ENCODE data around the gene INSRR.

INSRR gene

DNA sequence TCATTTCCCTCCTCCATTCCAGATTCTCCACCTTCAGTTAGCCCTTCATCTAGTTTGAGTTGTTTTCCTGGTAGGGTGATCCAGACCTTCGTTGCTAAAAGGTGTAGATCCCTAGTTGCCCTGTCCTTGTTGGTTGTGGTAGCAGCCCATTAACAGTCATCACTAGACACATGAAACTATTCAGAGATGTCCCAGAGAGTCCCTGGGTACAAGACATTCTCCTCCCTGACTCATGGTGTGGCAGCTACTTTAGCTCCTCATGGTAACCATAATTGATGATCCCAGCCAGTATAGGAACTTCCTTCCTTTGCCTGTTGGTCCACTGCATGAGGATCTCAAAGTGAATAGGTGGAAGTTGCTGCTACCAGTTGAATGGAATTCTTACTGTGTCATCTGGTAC, 36.2 kb downstream of the INSRR start:
- no peak for DNase-seq

DNA sequence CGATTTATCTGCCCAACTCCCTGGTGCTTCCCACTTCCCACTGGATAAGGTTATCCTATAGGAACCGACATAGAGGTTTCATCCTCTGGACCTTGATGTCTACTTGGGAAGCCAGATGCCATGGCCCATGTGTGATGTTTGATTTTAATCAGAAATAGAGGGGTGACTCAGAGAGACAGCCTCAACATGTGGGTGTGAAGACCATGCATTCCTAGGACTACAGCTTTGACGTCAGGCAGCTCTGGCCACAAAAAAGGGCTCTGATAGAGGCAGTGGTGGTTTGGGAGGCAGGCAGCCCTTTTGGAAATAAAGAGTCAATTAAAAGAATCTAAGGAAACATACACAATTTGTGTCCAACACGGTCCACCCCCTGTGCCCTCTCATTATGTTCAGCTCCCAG, 37.1 kb downstream of the INSRR start:
- no peak for DNase-seq

DNA sequence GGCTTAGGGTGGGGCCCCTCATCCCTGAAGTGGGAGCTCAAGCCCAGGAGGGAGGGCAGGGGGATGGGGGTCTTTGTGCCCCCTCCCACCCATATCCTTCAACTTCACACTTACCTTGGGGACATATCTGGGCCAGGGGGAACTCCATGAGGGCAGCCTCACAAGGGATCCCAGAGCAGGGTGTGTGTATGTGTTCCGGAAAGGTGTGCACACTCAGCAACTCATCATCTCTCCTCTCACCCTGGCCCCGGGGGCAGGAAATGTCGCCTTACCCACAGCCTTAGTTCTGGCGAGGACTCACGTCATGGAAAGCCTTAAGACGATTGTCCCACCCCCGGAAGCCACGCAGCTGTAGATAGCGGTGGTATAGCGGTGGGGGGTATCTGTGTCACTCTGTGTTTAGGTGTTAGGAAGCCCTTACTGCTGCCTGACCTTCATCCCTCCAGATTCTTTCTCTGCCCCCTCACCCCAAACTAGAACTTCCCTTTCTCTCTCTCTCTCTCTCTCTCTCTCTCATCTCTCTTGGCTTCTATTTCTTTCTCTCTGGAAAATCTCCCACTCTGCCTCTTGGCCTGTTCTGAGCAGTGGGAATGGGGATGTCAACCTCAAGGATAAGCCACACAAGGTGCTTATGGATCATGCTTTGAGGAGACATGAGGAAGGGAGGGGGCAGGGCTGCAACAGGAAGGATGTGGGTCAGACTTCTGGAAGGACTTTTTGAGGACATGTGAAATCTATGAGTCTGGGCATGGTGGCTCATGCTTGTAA, 42.2 kb downstream of the INSRR start, which contains the start of gene SH2D2A:
TSS of gene SH2D2A (minus strand) at position 288 of the 768 bp plus-strand sequence. CDS start at position 148, 140 bp downstream.
- DNase-seq: peak; percentile 34

DNA sequence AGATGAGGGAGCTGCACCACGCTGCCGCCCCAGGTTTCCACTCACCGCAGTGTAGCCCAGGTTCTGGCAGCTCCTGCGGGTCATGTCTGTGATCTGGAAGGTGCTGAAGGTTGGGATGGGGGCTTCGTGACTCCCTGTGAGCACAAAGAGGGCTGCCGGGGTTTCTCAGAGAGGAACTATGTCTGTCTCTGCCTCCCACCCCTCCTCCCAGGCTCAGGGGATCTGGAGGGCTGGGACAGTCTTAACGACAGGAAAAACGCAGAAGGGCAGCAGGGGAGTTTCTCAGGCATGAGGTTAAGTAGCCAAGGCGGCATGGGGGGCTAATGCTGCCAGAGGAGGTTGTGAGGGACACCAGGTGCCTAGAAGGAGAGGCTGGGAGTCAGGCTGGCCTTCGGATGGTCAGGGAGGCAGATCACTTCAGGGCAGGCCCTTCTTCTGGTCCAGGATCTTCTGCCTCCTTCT, 42.9 kb downstream of the INSRR start:
- DNase-seq: no peak

DNA sequence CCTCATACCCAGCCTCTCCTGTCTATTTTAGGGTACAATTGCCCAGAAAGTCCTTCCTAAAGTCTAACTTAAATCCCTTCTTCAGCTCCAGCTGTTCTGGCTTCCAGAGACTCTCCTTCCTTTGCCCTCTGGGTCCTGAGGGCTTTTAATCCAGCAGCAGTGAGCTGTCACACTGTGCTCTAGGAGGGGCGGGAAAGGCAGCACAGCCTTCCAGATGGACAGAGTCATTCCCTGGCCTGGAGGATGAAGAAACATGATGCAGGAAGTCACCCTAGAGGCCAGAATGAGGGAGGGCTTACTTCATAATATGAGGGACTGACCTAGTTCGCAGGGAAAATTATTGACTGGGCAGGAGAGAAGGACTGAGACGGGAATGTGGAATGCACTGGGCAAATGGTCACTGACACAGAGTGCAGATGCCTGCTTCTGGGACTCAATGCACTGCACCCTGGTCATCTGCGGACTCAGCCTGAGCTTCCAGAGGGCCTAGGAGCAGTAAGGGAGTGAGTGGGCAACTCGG, 43.5 kb downstream of the INSRR start:
- DNase-seq: peak; percentile 74

DNA sequence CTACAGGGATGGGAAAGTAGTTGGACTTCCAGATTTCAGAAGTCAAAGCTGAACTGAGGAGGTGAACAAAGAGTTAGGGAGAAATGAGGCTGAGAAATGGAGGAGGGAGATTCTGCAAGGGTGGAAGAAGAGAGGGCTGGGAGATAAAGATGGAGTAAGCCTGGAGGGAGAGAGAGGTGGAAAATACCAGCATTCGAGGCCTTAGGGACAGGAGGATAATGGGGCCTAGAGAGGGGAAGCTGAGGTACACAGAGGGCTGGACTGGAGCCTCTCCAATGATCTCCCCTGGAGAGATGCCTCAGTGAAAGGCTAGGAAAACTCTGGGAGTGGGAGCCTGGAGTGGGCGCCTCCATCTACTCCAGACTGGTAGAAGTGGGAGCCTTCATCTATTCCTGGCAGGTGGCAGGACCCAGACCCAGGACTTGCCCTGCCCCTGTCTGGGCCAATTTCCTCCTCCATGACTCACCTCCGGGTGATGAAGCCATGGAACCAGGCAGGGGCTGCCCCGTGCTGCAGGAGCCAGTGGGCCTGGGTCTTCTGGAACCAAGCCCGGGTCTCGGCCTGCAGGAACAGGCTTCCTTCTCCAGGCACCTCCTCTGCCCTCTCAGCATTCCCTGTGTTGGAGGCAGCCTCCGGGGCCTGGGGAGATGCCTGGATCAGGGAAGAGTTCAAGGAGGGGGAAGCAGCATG, 44.2 kb downstream of the INSRR start:
- peak; percentile 27 for DNase-seq

DNA sequence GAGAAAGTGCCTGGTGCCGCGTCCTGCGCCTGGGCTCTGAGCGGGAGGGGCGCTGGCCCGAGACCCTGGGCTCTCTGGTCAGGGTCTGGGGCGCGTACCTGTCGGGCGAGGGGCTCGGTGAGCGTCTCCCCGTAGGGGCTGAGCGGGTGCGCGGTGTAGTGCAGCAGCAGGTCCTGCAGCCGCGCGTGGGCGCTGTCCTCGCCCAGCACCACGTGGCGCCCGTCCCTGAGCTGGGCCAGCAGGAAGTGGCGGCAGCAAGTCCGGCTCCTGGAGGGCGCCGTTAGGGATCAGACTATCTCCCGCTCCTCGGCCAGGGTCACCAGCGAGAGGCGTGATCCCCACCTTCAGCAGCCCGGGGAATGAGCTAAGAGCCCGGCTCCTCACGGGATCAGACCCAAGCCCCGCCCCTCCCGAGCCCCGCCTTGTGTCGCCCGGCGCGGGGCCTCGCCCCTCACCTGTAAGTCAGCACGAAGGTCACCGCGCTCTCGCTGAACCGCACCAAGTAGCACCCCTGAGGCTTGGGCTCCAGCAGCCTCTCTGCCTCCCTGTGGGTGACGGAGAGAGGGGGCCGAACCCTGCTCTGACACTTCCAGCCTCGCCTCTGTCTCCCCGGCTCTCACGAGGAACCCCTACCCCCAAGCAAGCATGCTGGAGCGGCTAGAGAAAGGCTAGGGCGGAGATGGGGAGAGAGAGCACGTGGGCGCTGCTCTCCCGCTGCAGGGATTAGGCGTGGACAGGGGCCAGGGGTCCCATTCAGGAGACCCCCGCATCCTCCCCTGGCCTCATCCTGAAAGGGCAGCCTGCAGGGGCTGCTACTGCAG, 45.0 kb downstream of the INSRR start:
- DNase-seq: peak; percentile 83

DNA sequence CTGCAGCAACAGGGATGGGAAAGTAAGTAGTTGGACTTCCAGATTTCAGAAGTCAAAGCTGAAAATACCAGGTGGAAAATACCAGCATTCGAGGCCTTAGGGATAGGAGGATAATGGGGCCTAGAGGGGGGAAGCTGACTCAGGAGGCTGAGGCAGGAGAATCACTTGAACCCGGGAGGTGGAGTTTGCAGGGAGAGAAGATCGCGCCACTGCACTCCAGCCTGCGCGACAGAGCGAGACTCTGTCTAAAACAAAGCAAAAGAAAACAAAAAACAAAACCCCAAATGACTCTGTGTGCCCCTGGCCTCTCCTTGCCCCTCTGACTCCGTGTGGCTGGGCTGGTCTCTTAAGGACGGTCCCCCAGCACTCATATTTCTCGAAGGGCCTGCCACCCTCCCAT, 45.6 kb downstream of the INSRR start:
- DNase-seq: no peak

DNA sequence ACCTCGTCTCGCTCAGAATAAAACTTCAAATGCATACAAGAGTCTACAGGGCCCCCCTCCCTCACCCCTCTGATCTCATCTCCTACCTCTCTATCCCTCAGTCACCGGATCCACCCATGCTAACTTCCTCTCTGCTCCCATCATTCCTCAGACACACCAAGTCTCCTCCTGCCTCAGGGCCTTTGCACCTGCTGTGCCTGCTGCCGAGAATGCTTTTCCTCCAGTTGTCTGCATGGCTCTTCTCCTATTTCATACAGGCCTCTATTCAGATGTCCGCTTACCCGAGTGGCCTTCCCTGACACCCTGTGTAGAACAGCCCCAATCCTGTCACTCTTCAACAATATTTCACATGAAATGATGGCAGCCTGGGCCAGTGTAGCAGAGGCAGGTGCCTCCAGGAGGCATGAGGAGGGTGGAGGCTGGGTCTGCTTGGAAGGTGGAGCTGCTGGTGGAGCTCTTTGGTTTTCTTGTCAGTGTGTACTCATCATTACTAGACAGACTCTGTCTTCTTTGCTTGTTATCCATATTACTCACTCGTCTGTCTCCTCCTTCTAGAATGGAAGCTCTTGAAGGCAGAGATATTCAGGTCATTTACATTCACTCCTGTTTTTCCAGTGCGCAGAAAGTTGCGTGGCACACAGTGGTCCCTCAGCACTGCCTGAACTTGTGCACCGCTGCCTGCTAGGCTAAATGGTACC, 46.5 kb downstream of the INSRR start:
- DNase-seq: no peak

DNA sequence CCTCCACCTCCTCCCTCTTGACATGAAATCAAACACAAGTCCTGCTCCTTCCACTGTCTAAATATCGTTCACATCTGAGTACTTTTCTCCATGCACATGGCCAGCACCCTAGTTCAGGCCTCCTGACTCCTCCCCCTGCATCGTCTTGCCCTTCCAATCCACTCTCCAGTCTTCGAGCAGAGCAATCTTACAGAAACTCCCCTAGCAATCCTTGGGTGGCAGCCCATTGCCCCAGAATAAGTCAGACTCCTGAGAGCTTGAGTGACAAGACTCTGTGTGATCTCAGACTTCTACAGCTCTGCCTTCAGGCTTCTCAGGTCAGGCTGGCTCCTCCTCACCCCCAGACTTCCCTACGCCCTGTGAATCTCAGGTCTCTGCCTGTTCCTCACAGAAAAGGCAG, 47.7 kb downstream of the INSRR start:
- no peak for DNase-seq

DNA sequence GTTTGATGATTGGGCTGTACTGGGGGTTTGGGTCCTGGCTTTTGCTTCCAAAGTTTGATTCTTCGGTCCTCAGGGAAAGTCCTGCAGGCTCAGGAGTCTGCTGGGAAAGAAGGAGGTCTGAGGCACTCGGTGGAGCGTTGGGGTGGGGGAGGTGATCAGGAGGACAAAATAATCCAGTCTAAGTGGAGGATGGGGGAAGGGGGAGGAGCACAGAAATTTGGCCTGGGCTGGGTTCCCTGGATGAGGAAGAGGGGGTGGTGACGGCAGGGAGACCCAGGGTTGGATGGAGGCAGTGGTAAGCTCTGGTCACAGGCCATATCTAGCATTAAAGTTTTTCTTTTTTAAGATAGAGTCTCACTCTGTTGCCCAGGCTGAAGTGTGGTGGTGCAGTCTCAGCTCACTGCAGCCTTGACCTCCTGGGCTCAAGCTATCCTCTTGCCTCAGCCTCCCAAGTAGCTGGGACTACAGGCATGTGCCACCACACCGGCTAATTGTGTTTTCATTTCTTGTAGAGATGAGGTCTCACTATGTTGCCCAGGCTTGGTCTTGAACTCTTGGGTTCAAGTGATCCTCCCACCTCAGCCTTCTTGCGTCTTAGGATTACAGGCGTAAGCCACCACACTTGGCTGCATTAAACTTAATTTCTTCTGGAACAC, 49.1 kb downstream of the INSRR start:
- DNase-seq: no peak

DNA sequence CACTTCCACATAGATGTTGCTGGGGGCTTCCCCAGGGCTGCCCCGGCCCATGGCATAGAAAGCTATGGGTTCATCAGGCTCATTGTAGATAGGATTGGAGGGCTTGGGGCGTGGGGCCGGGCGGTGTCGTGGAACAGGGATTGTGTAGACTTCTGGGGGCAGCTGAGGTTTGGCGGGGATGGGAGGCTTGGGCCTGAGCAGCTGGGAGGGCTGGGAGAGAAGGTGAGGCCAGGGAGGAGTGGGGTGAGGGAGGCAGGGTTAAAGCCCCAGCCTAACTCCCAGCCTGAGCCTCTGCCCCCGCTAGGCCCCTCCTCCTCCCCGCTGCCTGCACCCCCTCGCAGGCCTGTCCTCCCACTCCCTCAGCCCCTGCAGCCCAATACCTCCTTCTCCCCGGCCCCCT, 49.6 kb downstream of the INSRR start:
- no peak for DNase-seq

DNA sequence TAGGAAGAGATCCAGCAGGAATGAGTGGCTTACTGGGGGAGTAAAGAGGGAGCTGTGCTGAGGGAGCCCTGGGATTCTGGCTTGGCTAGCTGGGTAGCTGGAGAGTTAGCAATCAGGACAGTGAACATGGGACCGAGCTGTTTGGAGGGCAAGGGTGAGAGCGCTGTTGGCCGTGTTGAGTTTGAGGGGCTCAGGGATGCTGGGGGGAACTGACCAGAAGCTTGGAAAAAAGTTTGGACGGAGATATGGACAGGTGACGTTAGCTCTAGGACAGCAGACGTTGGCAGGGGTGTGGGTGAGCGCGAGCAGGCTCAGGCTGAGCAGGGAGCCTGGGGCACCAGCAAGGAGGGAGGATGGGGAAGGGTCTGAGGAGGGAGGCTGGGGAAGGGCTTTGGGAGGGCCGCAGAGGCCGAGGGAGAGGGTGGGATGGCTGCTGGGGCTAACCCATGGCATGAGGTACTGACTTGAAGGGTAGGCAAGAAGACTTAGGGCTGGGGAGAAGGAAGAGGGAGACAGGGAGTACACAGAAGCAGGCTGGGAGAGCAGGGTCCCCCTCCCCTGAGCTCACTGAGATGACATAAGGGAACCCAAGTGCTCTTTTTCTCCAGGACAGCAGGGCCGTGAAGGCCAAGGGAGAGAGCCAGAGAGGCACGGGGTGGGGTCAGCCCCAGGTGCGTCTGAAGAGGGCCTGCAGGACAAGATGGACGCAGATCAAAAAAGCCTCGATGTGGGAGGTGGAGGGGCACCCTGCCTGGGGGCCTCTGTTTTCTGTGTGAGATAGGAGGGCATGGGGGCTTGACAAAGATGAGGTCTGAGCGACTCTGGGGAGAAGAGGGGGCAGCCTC, 50.5 kb downstream of the INSRR start:
- no peak for DNase-seq

DNA sequence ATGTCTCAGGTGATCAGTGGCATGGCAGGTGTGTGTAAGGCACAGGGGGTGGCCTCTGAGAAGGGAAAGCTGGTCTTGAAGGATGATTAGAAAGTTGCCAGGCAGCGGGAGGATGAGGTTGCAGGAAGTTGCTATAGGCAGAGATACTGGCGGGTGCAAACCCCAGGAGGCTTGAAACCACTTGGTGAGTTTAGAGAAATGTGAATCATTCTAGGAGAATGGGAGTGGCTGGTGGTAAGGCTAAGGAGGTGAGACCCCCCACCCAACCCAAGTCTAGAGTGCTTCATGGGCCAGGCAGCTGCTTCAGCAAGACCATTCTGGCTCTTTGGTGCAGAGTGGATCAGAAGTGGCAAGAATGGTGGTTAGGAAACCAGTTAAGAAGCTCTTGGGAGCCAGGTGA, 51.3 kb downstream of the INSRR start:
- DNase-seq: no peak

DNA sequence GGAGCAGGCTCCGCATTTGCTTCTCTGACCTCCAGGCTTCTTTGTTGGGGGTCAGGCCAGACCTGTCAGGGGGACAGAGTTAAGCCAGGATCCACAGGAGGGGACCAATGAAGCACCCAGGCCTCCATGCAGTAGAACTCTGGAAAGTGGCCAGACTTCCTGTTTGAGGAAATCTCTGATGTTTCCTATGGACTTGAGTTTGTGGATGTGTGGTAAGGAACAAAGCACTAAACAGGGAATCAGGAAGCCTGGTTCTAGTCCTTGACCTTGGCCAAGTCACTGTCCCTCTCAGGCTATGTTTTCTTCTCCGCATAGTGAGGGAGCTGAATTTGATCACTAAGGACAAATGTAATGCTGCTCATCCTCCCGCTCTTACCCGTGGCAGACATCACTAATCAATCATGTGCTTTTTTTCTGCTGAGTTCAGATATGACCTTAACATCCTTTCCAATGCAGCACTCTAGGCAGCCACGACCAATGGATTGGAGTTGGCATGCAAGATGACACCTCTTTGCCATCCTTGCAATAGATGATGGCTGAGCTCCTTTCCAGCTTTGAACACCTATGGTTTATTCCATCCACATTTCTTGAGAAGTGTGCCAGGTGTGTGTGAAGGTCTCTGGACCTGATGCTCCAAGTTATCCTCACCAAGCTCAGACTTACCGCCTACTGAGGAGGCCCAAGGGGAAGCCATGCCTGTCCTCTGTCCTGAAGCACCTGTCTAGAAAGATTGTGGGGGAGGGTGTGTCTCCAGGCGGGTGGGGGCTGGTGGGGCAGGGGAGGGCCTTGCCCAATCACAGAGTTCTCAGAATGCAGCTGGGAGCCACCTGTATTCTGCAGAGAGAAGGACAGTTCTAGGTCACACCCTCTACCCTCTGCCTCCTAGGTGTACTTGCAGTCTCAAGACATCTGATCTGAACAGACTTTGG, 52.1 kb downstream of the INSRR start:
- DNase-seq: no peak

DNA sequence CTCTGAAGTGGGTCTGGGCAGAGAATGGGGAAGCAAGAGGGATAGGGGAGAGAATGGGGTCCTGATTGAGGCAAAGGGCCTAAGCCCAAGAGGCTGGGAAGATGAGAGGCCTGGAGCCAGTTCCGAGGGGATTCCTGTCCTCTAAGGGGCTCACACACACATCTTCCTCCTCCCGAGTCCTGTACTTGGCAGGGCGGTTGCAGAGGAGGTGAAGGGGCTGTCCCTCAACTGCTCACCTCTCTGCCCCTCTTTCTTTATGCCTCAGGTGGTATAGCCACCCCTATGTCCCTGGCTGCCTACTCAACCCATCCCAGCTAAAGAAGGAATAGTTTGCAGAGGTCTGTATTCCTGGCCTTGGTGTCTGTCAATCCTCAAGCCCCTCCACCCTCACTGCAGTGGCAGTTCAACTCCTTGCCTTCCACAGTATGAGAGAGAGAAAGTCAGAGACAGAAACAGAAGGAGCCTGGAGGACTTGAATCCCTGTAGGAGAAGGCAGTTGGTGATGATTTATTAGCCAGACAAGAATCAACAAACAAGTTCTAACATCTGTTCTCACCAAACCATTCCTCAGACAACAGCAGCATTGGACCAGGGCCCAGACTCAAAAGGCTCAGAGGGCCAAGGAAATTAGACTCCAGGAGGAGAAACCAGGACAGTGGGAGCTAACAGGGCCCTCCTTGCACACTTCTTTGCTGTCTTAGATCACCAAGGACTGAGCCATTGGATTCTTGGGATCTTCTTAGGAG, 53.0 kb downstream of the INSRR start:
- no peak for DNase-seq

DNA sequence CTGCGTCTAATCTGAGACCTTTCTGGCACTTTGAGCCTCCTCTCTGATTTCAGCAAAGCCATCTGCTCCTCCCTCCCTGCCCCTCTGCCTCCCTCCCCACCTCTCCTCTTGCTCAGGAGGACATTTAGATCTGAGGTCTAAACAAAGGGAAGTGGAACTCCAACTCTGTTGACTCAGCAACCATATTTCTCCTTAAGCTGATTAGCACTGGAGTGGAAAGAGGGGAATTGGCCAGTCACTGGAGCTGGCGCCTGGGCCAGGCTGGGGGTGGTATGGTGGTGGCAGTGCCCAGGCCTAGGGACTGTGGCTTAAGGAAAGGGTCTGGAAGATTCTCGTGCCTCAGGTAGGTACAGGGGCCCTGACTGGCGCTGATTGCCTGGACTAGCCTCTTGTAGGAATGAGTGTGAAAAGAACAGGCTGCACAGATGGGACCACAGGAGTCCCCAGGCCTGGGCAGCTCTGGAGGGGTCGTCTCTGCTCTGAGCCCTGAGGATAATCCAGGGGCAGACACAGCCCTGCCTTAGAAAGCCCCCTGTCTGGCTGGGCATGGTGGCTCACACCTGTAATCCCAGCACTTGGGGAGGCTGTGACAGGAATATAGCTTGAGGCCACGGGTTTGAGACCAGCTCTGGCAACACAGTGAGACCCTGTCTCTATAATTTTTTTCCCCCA, 54.2 kb downstream of the INSRR start:
- DNase-seq: peak; percentile 63

DNA sequence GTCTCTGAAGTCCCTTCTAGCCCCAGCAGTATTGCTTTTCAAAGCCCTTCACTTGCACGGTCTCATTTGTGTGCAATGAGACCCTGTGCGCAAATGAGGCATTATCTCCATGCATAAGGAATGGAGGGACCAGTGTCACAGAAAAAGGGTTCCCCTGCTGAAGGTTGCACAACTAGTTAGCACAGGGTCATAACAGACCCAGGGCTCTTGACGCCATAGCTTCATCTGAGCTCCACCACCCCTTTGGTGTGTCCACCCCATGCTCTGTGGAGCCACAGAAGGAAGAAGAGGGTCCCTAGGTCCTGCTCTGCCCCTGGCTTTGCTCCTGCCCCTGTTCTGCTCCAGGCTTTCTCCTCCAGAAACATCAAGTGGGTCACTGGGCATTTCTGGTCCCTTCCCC, 54.9 kb downstream of the INSRR start:
- no peak for DNase-seq

Data from retina (tissue), 1 donor.